ENCODE results near the gene GNAI3. TPM values are rescaled to one million over a fixed set of nuclear protein-coding genes. Genes with fewer than 3 reads are reported as not detected.
A peak's percentile ranks its signal among the peaks of the same experiment; 100 is the strongest.

The GNAI3 gene
- total and polyA plus RNA-seq, 2 of the 13 experiments (the other 11 are each of a cell fraction or from before 2014, with no cell fraction given): 4.3 to 9.0 TPM

GRCh38 chr1:109636201-109636952, 88.0 kb downstream of the GNAI3 start (continued):
- TF ChIP-seq GMEB2 (CRISPR knock-in tag; IDR thresholded peaks at IDR 0.05; ENCODE audit: low read depth): no peak
- TF ChIP-seq ZIK1 (CRISPR knock-in tag; IDR thresholded peaks at IDR 0.05; ENCODE audit: borderline replicate concordance, low read depth): no peak
- no peak for TF ChIP-seq ELK4 (CRISPR knock-in tag; IDR thresholded peaks at IDR 0.05; ENCODE audit: borderline replicate concordance)
- TF ChIP-seq, protein P1, sequence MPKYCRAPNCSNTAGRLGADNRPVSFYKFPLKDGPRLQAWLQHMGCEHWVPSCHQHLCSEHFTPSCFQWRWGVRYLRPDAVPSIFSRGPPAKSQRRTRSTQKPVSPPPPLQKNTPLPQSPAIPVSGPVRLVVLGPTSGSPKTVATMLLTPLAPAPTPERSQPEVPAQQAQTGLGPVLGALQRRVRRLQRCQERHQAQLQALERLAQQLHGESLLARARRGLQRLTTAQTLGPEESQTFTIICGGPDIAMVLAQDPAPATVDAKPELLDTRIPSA (CRISPR knock-in tag; IDR thresholded peaks at IDR 0.05; ENCODE audit: borderline replicate concordance): no peak
- no peak for TF ChIP-seq ZNF160 (CRISPR knock-in tag; IDR thresholded peaks at IDR 0.05)
- TF ChIP-seq, protein P2, sequence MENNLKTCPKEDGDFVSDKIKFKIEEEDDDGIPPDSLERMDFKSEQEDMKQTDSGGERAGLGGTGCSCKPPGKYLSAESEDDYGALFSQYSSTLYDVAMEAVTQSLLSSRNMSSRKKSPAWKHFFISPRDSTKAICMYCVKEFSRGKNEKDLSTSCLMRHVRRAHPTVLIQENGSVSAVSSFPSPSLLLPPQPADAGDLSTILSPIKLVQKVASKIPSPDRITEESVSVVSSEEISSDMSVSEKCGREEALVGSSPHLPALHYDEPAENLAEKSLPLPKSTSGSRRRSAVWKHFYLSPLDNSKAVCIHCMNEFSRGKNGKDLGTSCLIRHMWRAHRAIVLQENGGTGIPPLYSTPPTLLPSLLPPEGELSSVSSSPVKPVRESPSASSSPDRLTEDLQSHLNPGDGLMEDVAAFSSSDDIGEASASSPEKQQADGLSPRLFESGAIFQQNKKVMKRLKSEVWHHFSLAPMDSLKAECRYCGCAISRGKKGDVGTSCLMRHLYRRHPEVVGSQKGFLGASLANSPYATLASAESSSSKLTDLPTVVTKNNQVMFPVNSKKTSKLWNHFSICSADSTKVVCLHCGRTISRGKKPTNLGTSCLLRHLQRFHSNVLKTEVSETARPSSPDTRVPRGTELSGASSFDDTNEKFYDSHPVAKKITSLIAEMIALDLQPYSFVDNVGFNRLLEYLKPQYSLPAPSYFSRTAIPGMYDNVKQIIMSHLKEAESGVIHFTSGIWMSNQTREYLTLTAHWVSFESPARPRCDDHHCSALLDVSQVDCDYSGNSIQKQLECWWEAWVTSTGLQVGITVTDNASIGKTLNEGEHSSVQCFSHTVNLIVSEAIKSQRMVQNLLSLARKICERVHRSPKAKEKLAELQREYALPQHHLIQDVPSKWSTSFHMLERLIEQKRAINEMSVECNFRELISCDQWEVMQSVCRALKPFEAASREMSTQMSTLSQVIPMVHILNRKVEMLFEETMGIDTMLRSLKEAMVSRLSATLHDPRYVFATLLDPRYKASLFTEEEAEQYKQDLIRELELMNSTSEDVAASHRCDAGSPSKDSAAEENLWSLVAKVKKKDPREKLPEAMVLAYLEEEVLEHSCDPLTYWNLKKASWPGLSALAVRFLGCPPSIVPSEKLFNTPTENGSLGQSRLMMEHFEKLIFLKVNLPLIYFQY (CRISPR knock-in tag; IDR thresholded peaks at IDR 0.05; ENCODE audit: borderline replicate concordance): no peak
- TF ChIP-seq PITX1 (CRISPR knock-in tag; IDR thresholded peaks at IDR 0.05): no peak
- TF ChIP-seq POGZ (CRISPR knock-in tag; IDR thresholded peaks at IDR 0.05): 0 out of 2 replicates have a peak, but pooled peaks have one; percentile 20
- TF ChIP-seq, protein P3, sequence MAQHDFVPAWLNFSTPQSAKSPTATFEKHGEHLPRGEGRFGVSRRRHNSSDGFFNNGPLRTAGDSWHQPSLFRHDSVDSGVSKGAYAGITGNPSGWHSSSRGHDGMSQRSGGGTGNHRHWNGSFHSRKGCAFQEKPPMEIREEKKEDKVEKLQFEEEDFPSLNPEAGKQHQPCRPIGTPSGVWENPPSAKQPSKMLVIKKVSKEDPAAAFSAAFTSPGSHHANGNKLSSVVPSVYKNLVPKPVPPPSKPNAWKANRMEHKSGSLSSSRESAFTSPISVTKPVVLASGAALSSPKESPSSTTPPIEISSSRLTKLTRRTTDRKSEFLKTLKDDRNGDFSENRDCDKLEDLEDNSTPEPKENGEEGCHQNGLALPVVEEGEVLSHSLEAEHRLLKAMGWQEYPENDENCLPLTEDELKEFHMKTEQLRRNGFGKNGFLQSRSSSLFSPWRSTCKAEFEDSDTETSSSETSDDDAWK (CRISPR knock-in tag; IDR thresholded peaks at IDR 0.05): no peak
- TF ChIP-seq TEAD2 (CRISPR knock-in tag; IDR thresholded peaks at IDR 0.05): no peak
- TF ChIP-seq MAFF (IDR thresholded peaks at IDR 0.05; ENCODE audit: low read depth, low read length): peak; percentile 31; the same call in 1 of the 2 replicates
- TF ChIP-seq, protein P4, sequence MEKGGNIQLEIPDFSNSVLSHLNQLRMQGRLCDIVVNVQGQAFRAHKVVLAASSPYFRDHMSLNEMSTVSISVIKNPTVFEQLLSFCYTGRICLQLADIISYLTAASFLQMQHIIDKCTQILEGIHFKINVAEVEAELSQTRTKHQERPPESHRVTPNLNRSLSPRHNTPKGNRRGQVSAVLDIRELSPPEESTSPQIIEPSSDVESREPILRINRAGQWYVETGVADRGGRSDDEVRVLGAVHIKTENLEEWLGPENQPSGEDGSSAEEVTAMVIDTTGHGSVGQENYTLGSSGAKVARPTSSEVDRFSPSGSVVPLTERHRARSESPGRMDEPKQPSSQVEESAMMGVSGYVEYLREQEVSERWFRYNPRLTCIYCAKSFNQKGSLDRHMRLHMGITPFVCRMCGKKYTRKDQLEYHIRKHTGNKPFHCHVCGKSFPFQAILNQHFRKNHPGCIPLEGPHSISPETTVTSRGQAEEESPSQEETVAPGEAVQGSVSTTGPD (CRISPR knock-in tag; IDR thresholded peaks at IDR 0.05): no peak
- TF ChIP-seq ZNF772 (CRISPR knock-in tag; IDR thresholded peaks at IDR 0.05): no peak
- TF ChIP-seq GFI1 (CRISPR knock-in tag; IDR thresholded peaks at IDR 0.05; ENCODE audit: borderline replicate concordance): peak; percentile 92
- TF ChIP-seq MZF1 (CRISPR knock-in tag; IDR thresholded peaks at IDR 0.05; ENCODE audit: borderline replicate concordance): no peak
